GM23338 (cell line): Measurements from ENCODE around the gene LYZL1. TPM values are rescaled to one million over a fixed set of nuclear protein-coding genes. Genes with fewer than 3 reads are reported as not detected.

Experiments
- ATAC-seq: fragments of 200-7000 bp; cut with Tn5 transposase; 3 replicates; pipeline ENCODE4 v1.9.1; 2020
- DNase-seq: peaks from one replicate; pipeline ENCODE4 v3.0.0-alpha.2; 2015; ENCODE audit warnings: low spot score
- H2AFZ ChIP-seq: fragments of 200-600 bp; sonication (generic); 2 replicates; pipeline ENCODE4 v1.8.0; 2016; ENCODE audit warnings: antibody characterized with exemption, mild to moderate bottlenecking, moderate library complexity
- H3F3A ChIP-seq: fragments of 200-600 bp; sonication (generic); replicated peaks from 2 replicates; pipeline ENCODE4 v1.8.0; 2017; ENCODE audit warnings: antibody characterized with exemption, mixed run types, low read depth
- H3K27ac ChIP-seq: fragments of 200-600 bp; sonication (generic); 2 replicates; pipeline ENCODE4 v1.6.1; 2016; ENCODE audit warnings: low read depth
- H3K27me3 ChIP-seq: fragments of 200-600 bp; sonication (generic); 2 replicates; pipeline ENCODE4 v1.8.0; 2016; ENCODE audit warnings: mild to moderate bottlenecking, mixed run types, moderate library complexity; ENCODE audit not compliant: insufficient read depth
- H3K36me3 ChIP-seq: fragments of 200-600 bp; sonication (generic); 2 replicates; pipeline ENCODE4 v1.8.0; 2016; ENCODE audit warnings: mild to moderate bottlenecking; ENCODE audit not compliant: insufficient read depth
- H3K4me1 ChIP-seq: fragments of 200-600 bp; sonication (generic); 2 replicates; pipeline ENCODE4 v1.8.0; 2016; ENCODE audit warnings: mild to moderate bottlenecking, moderate library complexity; ENCODE audit not compliant: insufficient read depth
- H3K4me2 ChIP-seq: fragments of 200-600 bp; sonication (generic); 2 replicates; pipeline ENCODE4 v1.7.1; 2017; ENCODE audit warnings: mixed run types
- H3K4me3 ChIP-seq: fragments of 200-600 bp; sonication (generic); 2 replicates; pipeline ENCODE4 v1.6.1; 2016; ENCODE audit warnings: mixed run types
- H3K79me2 ChIP-seq: fragments of 200-600 bp; sonication (generic); replicated peaks from 2 replicates; pipeline ENCODE4 v1.8.0; 2017; ENCODE audit warnings: mild to moderate bottlenecking; ENCODE audit not compliant: insufficient read depth
- H3K9me2 ChIP-seq: fragments of 200-600 bp; sonication (generic); 2 replicates; pipeline ENCODE4 v1.8.0; 2017; ENCODE audit not compliant: insufficient read depth
- H4K20me1 ChIP-seq: fragments of 200-600 bp; sonication (generic); replicated peaks from 2 replicates; pipeline ENCODE4 v1.8.0; 2017; ENCODE audit warnings: mild to moderate bottlenecking; ENCODE audit not compliant: insufficient read depth
- H3K27ac Mint-ChIP-seq: 2 replicates; pipeline ENCODE4 v1.8.0; 2020; ENCODE audit warnings: inconsistent platforms, mild to moderate bottlenecking, moderate library complexity, mixed read lengths
- H3K27me3 Mint-ChIP-seq: 3 replicates; pipeline ENCODE4 v1.8.0; 2022; ENCODE audit warnings: low read depth, mild to moderate bottlenecking, moderate library complexity, mixed read lengths, inconsistent platforms; ENCODE audit not compliant: insufficient read depth, poor library complexity
- H3K36me3 Mint-ChIP-seq: 3 replicates; pipeline ENCODE4 v1.8.0; 2021; ENCODE audit warnings: low read depth, mild to moderate bottlenecking, inconsistent platforms, moderate library complexity, mixed read lengths
- H3K4me1 Mint-ChIP-seq: 3 replicates; pipeline ENCODE4 v1.8.0; 2020; ENCODE audit warnings: mild to moderate bottlenecking, inconsistent platforms, mixed read lengths
- H3K4me3 Mint-ChIP-seq: 3 replicates; pipeline ENCODE4 v1.8.0; 2021; ENCODE audit warnings: moderate library complexity, mild to moderate bottlenecking, inconsistent platforms, mixed read lengths
- H3K9me3 Mint-ChIP-seq: 3 replicates; pipeline ENCODE4 v1.8.0; 2020; ENCODE audit warnings: moderate library complexity, mild to moderate bottlenecking, inconsistent platforms, mixed read lengths
- CREB1 ChIP-seq: fragments of 250-450 bp; sonication (Bioruptor Pico); IDR thresholded peaks from 2 replicates; pipeline ENCODE4 v1.5.0; 2020; ENCODE audit warnings: low read depth, mild to moderate bottlenecking, moderate library complexity
- EZH2 ChIP-seq: fragments of 200-600 bp; sonication (generic); IDR thresholded peaks from one replicate; pipeline ENCODE4 v1.8.0; 2017; ENCODE audit warnings: antibody characterized with exemption, mild to moderate bottlenecking, low read depth; ENCODE audit not compliant: unreplicated experiment
- EZH2phosphoT487 ChIP-seq: fragments of 200-600 bp; sonication (generic); IDR thresholded peaks from one replicate; pipeline ENCODE4 v1.8.1; 2018; ENCODE audit warnings: antibody characterized with exemption; ENCODE audit not compliant: unreplicated experiment
- JUNB ChIP-seq: IDR thresholded peaks from one replicate; pipeline ENCODE4 v1.6.1; 2016; ENCODE audit warnings: antibody characterized with exemption; ENCODE audit not compliant: unreplicated experiment
- NANOG ChIP-seq: IDR thresholded peaks from 2 replicates; pipeline ENCODE4 v1.6.1; 2016; ENCODE audit warnings: antibody characterized with exemption, borderline replicate concordance
- POLR2AphosphoS5 ChIP-seq: IDR thresholded peaks from 2 replicates; pipeline ENCODE4 v1.6.1; 2016; ENCODE audit warnings: antibody characterized with exemption, low read depth
- STAT1 ChIP-seq: IDR thresholded peaks from one replicate; pipeline ENCODE4 v1.6.1; 2016; ENCODE audit warnings: antibody characterized with exemption; ENCODE audit not compliant: unreplicated experiment
- ZNF114 ChIP-seq: fragments of 250-450 bp; sonication (Bioruptor Pico); IDR thresholded peaks from 2 replicates; pipeline ENCODE4 v1.5.0; 2020; ENCODE audit warnings: mild to moderate bottlenecking, moderate library complexity
- ZNF331 ChIP-seq: fragments of 250-450 bp; sonication (Bioruptor Pico); IDR thresholded peaks from 2 replicates; pipeline ENCODE4 v1.5.0; 2020; ENCODE audit warnings: low read depth, mild to moderate bottlenecking, moderate library complexity
- polyA plus RNA-seq: library from polyadenylated mRNA; unstranded; fragments of >200 nt; fragmentation: Nextera tagmentation; extraction: Ambion mirVana; gene quantifications from 2 replicates; pipeline ENCODE4 v1.2.1, GENCODE V29; 2016
- total RNA-seq: library from RNA; depleted of rRNA; stranded (reverse); fragments of >200 nt; shearing (Covaris generic); gene quantifications from 2 replicates; pipeline ENCODE4 v1.2.3, GENCODE V29; 2014
- TF ChIP-seq, protein P1 (sequence below), 2 experiments: fragments of 200-600 bp in 1 of 2; sonication (generic) in 1 of 2; conservative IDR thresholded peaks; 2 replicates each; pipeline versions ENCODE4 v1.5.1 to v1.6.1; 2016 to 2017; ENCODE audit warnings: antibody characterized with exemption in 2 of 2, low read depth in 2 of 2, mild to moderate bottlenecking in 2 of 2, moderate library complexity in 1 of 2
- TF ChIP-seq, protein P2 (sequence below): IDR thresholded peaks from one replicate; pipeline ENCODE4 v1.6.1; 2018; ENCODE audit warnings: antibody characterized with exemption; ENCODE audit not compliant: unreplicated experiment

Gene LYZL1
- total and polyA plus RNA-seq, 2 experiments from 2014 or later, result not detected

DNA sequence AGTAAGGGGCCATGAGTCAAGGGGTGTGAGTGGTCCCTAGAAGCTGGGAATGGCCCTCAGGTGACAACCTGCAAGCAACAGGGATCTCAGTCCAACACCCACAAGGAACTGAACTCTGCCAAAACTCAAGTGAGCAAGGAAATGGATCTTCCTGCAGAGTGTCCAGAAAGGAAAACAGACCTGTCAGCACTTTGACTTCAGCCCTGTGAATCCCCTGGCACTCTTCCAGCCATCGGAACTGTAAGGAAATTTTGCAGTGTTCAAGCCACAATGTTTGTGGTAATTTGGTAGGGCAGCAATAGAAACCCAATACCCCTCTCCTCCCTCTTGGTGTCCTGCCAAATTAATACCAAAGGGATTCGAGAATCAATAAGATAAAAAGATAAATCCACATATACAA lies 6.9 kb downstream of the LYZL1 start:
- Histone ChIP-seq H4K20me1 (no peaks in the 10 kb centered on the region), H3K4me3 (no peak overlapping the region), H3K79me2 (no peaks in the 10 kb centered on the region), H2AFZ (no peak overlapping the region), H3K9me2 (no peaks in the 10 kb centered on the region), H3K27ac (no peak overlapping the region), H3K27me3 (no peaks in the 10 kb centered on the region), H3K36me3 (0 out of 2 replicates have a peak, but pooled peaks cover 3% of the 10 kb centered on the region), H3F3A (no peaks in the 10 kb centered on the region), H3K4me1 (no peaks in the 10 kb centered on the region), H3K4me2 (no peak overlapping the region)
- H3K9me3 Mint-ChIP-seq, result peaks cover 44% of the 10 kb centered on the region
- DNase-seq (no peak), ATAC-seq (no peak)
- no peak overlapping the region for H3K4me3 Mint-ChIP-seq
- TF ChIP-seq, protein P1, sequence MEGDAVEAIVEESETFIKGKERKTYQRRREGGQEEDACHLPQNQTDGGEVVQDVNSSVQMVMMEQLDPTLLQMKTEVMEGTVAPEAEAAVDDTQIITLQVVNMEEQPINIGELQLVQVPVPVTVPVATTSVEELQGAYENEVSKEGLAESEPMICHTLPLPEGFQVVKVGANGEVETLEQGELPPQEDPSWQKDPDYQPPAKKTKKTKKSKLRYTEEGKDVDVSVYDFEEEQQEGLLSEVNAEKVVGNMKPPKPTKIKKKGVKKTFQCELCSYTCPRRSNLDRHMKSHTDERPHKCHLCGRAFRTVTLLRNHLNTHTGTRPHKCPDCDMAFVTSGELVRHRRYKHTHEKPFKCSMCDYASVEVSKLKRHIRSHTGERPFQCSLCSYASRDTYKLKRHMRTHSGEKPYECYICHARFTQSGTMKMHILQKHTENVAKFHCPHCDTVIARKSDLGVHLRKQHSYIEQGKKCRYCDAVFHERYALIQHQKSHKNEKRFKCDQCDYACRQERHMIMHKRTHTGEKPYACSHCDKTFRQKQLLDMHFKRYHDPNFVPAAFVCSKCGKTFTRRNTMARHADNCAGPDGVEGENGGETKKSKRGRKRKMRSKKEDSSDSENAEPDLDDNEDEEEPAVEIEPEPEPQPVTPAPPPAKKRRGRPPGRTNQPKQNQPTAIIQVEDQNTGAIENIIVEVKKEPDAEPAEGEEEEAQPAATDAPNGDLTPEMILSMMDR (conservative IDR thresholded peaks at IDR 0.05; ENCODE audit: low read depth in 2 of 2), result no peak
- TF ChIP-seq POLR2AphosphoS5 (no peak), ZNF114 (CRISPR knock-in tag) (no peak)
- peaks cover 4% of the 10 kb centered on the region for H3K27me3 Mint-ChIP-seq
- H3K36me3 Mint-ChIP-seq, result peaks cover 30% of the 10 kb centered on the region; the same call in 2 of the 3 replicates
- H3K4me1 Mint-ChIP-seq, result no peaks in the 10 kb centered on the region
- no peak overlapping the region for H3K27ac Mint-ChIP-seq

DNA sequence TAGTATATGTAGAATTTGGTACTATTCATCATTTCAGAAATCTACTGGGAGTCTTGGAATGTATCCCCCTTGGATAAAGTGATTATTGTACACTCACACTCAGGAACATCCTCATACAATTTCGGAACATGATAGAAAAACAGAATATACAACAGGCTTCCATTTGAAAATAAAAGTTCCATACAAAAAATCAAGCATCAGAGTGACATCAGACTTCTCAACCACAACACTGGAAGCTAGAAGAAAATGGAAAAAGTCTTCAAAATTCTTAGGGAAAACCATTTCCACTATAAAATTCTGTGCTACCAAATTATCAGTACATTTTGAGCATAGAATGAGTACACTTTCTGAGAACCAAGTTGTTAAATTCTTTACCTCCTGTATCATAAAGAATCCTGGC lies 8.8 kb downstream of the LYZL1 start:
- Histone ChIP-seq H3K36me3 (peaks cover 8% of the 10 kb centered on the region; the same call in 1 of the 2 replicates), H3K27ac (no peak overlapping the region), H3K27me3 (no peaks in the 10 kb centered on the region), H4K20me1 (no peaks in the 10 kb centered on the region), H2AFZ (no peak overlapping the region), H3K4me3 (no peak overlapping the region), H3K4me2 (no peak overlapping the region), H3F3A (no peaks in the 10 kb centered on the region), H3K4me1 (no peaks in the 10 kb centered on the region), H3K9me2 (no peaks in the 10 kb centered on the region), H3K79me2 (no peaks in the 10 kb centered on the region)
- Mint-ChIP-seq H3K27me3 (peaks cover 2% of the 10 kb centered on the region), H3K4me3 (no peak overlapping the region), H3K9me3 (peaks cover 63% of the 10 kb centered on the region), H3K4me1 (peaks cover 2% of the 10 kb centered on the region; the same call in 2 of the 3 replicates), H3K36me3 (peaks cover 49% of the 10 kb centered on the region), H3K27ac (no peak overlapping the region)
- DNase-seq, result peak; percentile 13
- ATAC-seq, result no peak
- TF ChIP-seq ZNF331 (CRISPR knock-in tag) (no peak), EZH2 (no peak), NANOG (no peak), STAT1 (no peak), JUNB (no peak), EZH2phosphoT487 (no peak), POLR2AphosphoS5 (no peak), CREB1 (CRISPR knock-in tag) (no peak), ZNF114 (CRISPR knock-in tag) (no peak)
- TF ChIP-seq, protein P1 (conservative IDR thresholded peaks at IDR 0.05; ENCODE audit: low read depth in 2 of 2), result no peak
- TF ChIP-seq, protein P2, sequence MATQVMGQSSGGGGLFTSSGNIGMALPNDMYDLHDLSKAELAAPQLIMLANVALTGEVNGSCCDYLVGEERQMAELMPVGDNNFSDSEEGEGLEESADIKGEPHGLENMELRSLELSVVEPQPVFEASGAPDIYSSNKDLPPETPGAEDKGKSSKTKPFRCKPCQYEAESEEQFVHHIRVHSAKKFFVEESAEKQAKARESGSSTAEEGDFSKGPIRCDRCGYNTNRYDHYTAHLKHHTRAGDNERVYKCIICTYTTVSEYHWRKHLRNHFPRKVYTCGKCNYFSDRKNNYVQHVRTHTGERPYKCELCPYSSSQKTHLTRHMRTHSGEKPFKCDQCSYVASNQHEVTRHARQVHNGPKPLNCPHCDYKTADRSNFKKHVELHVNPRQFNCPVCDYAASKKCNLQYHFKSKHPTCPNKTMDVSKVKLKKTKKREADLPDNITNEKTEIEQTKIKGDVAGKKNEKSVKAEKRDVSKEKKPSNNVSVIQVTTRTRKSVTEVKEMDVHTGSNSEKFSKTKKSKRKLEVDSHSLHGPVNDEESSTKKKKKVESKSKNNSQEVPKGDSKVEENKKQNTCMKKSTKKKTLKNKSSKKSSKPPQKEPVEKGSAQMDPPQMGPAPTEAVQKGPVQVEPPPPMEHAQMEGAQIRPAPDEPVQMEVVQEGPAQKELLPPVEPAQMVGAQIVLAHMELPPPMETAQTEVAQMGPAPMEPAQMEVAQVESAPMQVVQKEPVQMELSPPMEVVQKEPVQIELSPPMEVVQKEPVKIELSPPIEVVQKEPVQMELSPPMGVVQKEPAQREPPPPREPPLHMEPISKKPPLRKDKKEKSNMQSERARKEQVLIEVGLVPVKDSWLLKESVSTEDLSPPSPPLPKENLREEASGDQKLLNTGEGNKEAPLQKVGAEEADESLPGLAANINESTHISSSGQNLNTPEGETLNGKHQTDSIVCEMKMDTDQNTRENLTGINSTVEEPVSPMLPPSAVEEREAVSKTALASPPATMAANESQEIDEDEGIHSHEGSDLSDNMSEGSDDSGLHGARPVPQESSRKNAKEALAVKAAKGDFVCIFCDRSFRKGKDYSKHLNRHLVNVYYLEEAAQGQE, result no peak
